NCI-H345 treated with DMSO at 0.1 percent for 48 hours (cell line): Measurements from ENCODE around the gene ZNF579.
"Not testable (repeated sequence)": the region's sequence is repeated elsewhere in the genome, so short reads cannot be mapped to it uniquely, and the experiment has no call there.

Source experiments
- DNase-seq: peaks from one replicate; lab custom pipeline; 2025; ENCODE audit not compliant: unreplicated experiment; lab: John Stamatoyannopoulos, UW

The ZNF579 gene

GRCh38 chr19:55541091-55541490 lies 39.6 kb downstream of the ZNF579 start:
- DNase-seq = no peak

GRCh38 chr19:55540619-55541018 lies 40.0 kb downstream of the ZNF579 start:
- no peak for DNase-seq

- DNase-seq = no peak
Measured at GRCh38 chr19:55539090-55539984, 41.3 kb downstream of the ZNF579 start.

- DNase-seq = no peak
Measured at GRCh38 chr19:55538132-55538531, 42.5 kb downstream of the ZNF579 start.

GRCh38 chr19:55537741-55538111 lies 42.9 kb downstream of the ZNF579 start:
- DNase-seq = no peak

GRCh38 chr19:55536951-55537740 lies 43.5 kb downstream of the ZNF579 start, which contains the start of gene SBK2:
TSS of gene SBK2 (minus strand) at chr19:55537133. CDS start at chr19:55536294, 839 bp downstream.
- DNase-seq = no peak

GRCh38 chr19:55536366-55536765 lies 44.3 kb downstream of the ZNF579 start:
- DNase-seq = no peak

GRCh38 chr19:55535965-55536350 lies 44.7 kb downstream of the ZNF579 start:
- DNase-seq = no peak

GRCh38 chr19:55535173-55535964 lies 45.3 kb downstream of the ZNF579 start:
- no peak for DNase-seq

- not testable (repeated sequence) for DNase-seq
Measured at GRCh38 chr19:55534280-55534679, 46.4 kb downstream of the ZNF579 start.

GRCh38 chr19:55530996-55531395 lies 49.7 kb downstream of the ZNF579 start:
- no peak for DNase-seq

- DNase-seq = no peak
Measured at GRCh38 chr19:55529636-55530234, 50.9 kb downstream of the ZNF579 start.

GRCh38 chr19:55528030-55528803 lies 52.4 kb downstream of the ZNF579 start:
- peak; percentile 8 for DNase-seq

GRCh38 chr19:55527197-55528029 lies 53.2 kb downstream of the ZNF579 start:
- no peak for DNase-seq
